DOHH2 (cell line): ENCODE results near the gene SHCBP1L.

Source experiments
- H3F3A ChIP-seq: fragments of 200-600 bp; sonication (generic), shearing (Covaris generic); 2 replicates; pipeline ENCODE4 v1.6.0; 2016; ENCODE audit warnings: antibody characterized with exemption, mild to moderate bottlenecking; ENCODE audit not compliant: control insufficient read depth, insufficient read depth
- H3K27ac ChIP-seq: fragments of 200-600 bp; sonication (generic); 2 replicates; pipeline ENCODE4 v1.5.1; 2014; ENCODE audit warnings: low read depth, mild to moderate bottlenecking, low read length, moderate library complexity
- H3K27me3 ChIP-seq: fragments of 200-600 bp; sonication (generic); 2 replicates; pipeline ENCODE4 v1.6.1; 2014; ENCODE audit warnings: mild to moderate bottlenecking, low read length, mixed read lengths; ENCODE audit not compliant: control insufficient read depth
- H3K36me3 ChIP-seq: fragments of 200-600 bp; sonication (generic); 2 replicates; pipeline ENCODE4 v1.6.1; 2014; ENCODE audit warnings: mild to moderate bottlenecking, low read length, moderate library complexity, mixed read lengths; ENCODE audit not compliant: control insufficient read depth
- H3K4me1 ChIP-seq: fragments of 200-600 bp; sonication (generic); 2 replicates; pipeline ENCODE4 v1.6.1; 2014; ENCODE audit warnings: mild to moderate bottlenecking, low read length, mixed read lengths; ENCODE audit not compliant: control insufficient read depth
- H3K4me2 ChIP-seq: fragments of 200-600 bp; sonication (generic); 2 replicates; pipeline ENCODE4 v1.6.0; 2014; ENCODE audit warnings: mild to moderate bottlenecking, low read length, moderate library complexity
- H3K4me3 ChIP-seq: fragments of 200-600 bp; sonication (generic); 2 replicates; pipeline ENCODE4 v1.5.1; 2014; ENCODE audit warnings: mild to moderate bottlenecking, low read length, mixed read lengths
- H3K79me2 ChIP-seq: fragments of 200-600 bp; sonication (generic); 2 replicates; pipeline ENCODE4 v1.6.1; 2014; ENCODE audit warnings: mild to moderate bottlenecking, low read length, mixed read lengths; ENCODE audit not compliant: control insufficient read depth
- H3K9me2 ChIP-seq: fragments of 200-600 bp; sonication (generic); replicated peaks from 2 replicates; pipeline ENCODE4 v1.6.1; 2014; ENCODE audit warnings: mild to moderate bottlenecking, low read length, mixed read lengths; ENCODE audit not compliant: control insufficient read depth
- H3K9me3 ChIP-seq: fragments of 200-600 bp; sonication (generic); 2 replicates; pipeline ENCODE4 v1.6.1; 2014; ENCODE audit warnings: antibody characterized with exemption, low read length, mixed read lengths; ENCODE audit not compliant: control insufficient read depth, insufficient read depth
- H4K20me1 ChIP-seq: fragments of 200-600 bp; sonication (generic); 2 replicates; pipeline ENCODE4 v1.6.0; 2014; ENCODE audit warnings: low read depth, mild to moderate bottlenecking, antibody characterized with exemption, low read length, moderate library complexity; ENCODE audit not compliant: control insufficient read depth, insufficient read depth
- EZH2phosphoT487 ChIP-seq: fragments of 200-600 bp; sonication (generic); IDR thresholded peaks from 2 replicates; pipeline ENCODE4 v1.6.1; 2017; ENCODE audit warnings: borderline replicate concordance, mild to moderate bottlenecking, antibody characterized with exemption, low read length, moderate library complexity, mixed read lengths
- TF ChIP-seq, protein P1 (sequence below): fragments of 200-600 bp; sonication (generic); IDR thresholded peaks from one replicate; pipeline ENCODE4 v1.5.1; 2014; ENCODE audit warnings: antibody characterized with exemption, mild to moderate bottlenecking, low read depth, low read length; ENCODE audit not compliant: poor library complexity, severe bottlenecking

SHCBP1L gene

GRCh38 chr1:182998482-182998881 is 45.5 kb upstream of the SHCBP1L start:
- no peaks in the 10 kb centered on the region for H3K4me1 ChIP-seq
- no peaks in the 10 kb centered on the region for H4K20me1 ChIP-seq
- no peak for TF ChIP-seq EZH2phosphoT487
- TF ChIP-seq, protein P1, sequence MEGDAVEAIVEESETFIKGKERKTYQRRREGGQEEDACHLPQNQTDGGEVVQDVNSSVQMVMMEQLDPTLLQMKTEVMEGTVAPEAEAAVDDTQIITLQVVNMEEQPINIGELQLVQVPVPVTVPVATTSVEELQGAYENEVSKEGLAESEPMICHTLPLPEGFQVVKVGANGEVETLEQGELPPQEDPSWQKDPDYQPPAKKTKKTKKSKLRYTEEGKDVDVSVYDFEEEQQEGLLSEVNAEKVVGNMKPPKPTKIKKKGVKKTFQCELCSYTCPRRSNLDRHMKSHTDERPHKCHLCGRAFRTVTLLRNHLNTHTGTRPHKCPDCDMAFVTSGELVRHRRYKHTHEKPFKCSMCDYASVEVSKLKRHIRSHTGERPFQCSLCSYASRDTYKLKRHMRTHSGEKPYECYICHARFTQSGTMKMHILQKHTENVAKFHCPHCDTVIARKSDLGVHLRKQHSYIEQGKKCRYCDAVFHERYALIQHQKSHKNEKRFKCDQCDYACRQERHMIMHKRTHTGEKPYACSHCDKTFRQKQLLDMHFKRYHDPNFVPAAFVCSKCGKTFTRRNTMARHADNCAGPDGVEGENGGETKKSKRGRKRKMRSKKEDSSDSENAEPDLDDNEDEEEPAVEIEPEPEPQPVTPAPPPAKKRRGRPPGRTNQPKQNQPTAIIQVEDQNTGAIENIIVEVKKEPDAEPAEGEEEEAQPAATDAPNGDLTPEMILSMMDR: no peak
- H3K27me3 ChIP-seq: peaks cover 25% of the 10 kb centered on the region; the same call in 1 of the 2 replicates
- no peaks in the 10 kb centered on the region for H3K36me3 ChIP-seq
- H3K4me3 ChIP-seq: no peak overlapping the region
- no peaks in the 10 kb centered on the region for H3K79me2 ChIP-seq
- H3K9me3 ChIP-seq: no peaks in the 10 kb centered on the region
- no peaks in the 10 kb centered on the region for H3F3A ChIP-seq
- no peaks in the 10 kb centered on the region for H3K9me2 ChIP-seq
- H3K27ac ChIP-seq: no peak overlapping the region
- no peak overlapping the region for H3K4me2 ChIP-seq

DNA sequence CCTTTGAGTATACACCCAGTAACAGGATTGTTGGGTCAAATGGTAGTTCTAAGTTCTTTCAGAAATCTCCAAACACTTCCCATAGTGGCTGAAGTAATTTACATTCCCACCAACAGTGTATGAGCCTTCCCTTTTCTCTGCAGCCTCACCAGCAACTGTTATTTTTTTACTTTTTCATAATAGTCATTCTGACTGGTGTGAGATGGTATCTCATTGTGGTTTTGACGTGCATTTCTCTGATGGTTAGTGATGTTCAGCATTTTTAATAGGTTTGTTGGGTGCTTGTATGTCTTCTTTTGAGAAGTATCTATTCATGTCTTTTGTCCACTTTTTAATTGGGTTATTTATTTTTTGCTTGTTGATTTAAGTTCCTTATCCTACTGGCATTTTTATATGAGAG is 43.9 kb upstream of the SHCBP1L start:
- Histone ChIP-seq H3K9me2 (no peaks in the 10 kb centered on the region), H3K27ac (no peak overlapping the region), H3K9me3 (no peaks in the 10 kb centered on the region)

GRCh38 chr1:182995894-182996293 is 42.9 kb upstream of the SHCBP1L start:
- Histone ChIP-seq H3K9me2 (no peaks in the 10 kb centered on the region), H3K36me3 (no peaks in the 10 kb centered on the region), H3K4me3 (no peak overlapping the region), H3K79me2 (no peaks in the 10 kb centered on the region), H3K27ac (no peak overlapping the region), H3K9me3 (no peaks in the 10 kb centered on the region), H3K27me3 (peaks cover 31% of the 10 kb centered on the region), H4K20me1 (no peaks in the 10 kb centered on the region), H3K4me1 (no peaks in the 10 kb centered on the region), H3F3A (no peaks in the 10 kb centered on the region), H3K4me2 (no peak overlapping the region)
- TF ChIP-seq EZH2phosphoT487: no peak
- TF ChIP-seq, protein P1: no peak

More for the DNA sequence above, 43.9 kb upstream of the SHCBP1L start:
- Histone ChIP-seq H3K4me1 (no peaks in the 10 kb centered on the region), H4K20me1 (no peaks in the 10 kb centered on the region), H3K36me3 (no peaks in the 10 kb centered on the region), H3K4me3 (no peak overlapping the region), H3K4me2 (no peak overlapping the region), H3K79me2 (no peaks in the 10 kb centered on the region), H3K27me3 (peaks cover 29% of the 10 kb centered on the region), H3F3A (no peaks in the 10 kb centered on the region)
- TF ChIP-seq EZH2phosphoT487: no peak
- TF ChIP-seq, protein P1: no peak

- no peaks in the 10 kb centered on the region for H3K36me3 ChIP-seq
- H3F3A ChIP-seq: no peaks in the 10 kb centered on the region
- H3K79me2 ChIP-seq: no peaks in the 10 kb centered on the region
- H3K27ac ChIP-seq: no peak overlapping the region
- peaks cover 24% of the 10 kb centered on the region for H3K27me3 ChIP-seq
- H3K9me3 ChIP-seq: no peaks in the 10 kb centered on the region
- H3K4me2 ChIP-seq: no peak overlapping the region
- TF ChIP-seq, protein P1: no peak
- no peak for TF ChIP-seq EZH2phosphoT487
- no peak overlapping the region for H3K4me3 ChIP-seq
- H3K4me1 ChIP-seq: no peaks in the 10 kb centered on the region
- H4K20me1 ChIP-seq: no peaks in the 10 kb centered on the region
- H3K9me2 ChIP-seq: no peaks in the 10 kb centered on the region
Observed at GRCh38 chr1:182993746-182994145, 40.8 kb upstream of the SHCBP1L start.
